GM21367 (cell line): ENCODE data around the gene AADAC.
"Not testable (repeated sequence)": the region's sequence is repeated elsewhere in the genome, so short reads cannot be mapped to it uniquely, and the experiment has no call there.

Experiments used
- ATAC-seq: cut with Tn5 transposase; IDR thresholded peaks from one replicate; pipeline ENCODE4 v1.9.1; 2021; ENCODE audit not compliant: unreplicated experiment

AADAC gene

DNA sequence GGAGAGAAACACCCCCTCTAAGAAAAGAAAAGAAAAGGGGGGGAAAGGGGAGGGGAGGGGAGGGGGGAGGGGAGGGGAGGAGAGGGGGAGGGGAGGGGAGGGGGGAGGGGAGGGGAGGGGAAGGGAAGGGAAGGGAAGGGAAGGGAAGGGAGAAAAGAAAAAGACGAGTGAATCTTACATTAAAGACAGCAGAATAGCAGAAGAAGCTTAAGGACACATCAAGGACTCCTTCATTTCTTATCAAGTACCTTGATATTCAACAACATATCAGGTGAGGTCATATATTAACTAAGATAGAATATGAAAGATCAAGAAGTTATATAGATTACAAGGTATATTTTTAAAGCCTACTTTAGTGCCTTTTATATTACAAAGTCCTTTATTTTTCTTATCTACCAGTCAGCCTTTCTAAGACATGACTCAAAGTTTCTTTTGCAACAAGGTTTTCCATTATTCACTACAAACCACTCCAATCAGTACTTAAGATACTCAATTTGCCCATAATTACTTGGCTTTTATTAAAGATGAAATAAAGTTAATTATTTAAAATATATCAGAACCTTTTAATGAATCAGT lies 17.7 kb upstream of the AADAC start:
- no peak for ATAC-seq

DNA sequence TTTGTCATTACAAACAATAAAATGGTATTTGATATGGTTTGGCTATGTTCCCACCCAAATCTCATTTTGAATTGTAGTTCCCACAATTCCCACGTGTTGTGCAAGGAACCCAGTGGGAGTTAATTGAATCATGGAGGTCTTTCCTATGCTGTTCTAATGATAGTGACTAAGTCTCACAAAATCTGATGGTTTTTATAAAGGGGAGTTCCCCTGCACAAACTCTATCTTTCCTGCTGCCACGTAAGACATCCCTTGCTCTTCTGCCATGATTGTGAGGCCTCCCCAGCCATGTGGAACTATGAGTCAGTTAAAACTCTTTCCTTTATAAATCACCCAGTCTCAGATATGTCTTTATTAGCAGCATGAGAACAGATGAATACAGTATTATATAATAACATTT lies 15.4 kb upstream of the AADAC start:
- ATAC-seq: no peak

DNA sequence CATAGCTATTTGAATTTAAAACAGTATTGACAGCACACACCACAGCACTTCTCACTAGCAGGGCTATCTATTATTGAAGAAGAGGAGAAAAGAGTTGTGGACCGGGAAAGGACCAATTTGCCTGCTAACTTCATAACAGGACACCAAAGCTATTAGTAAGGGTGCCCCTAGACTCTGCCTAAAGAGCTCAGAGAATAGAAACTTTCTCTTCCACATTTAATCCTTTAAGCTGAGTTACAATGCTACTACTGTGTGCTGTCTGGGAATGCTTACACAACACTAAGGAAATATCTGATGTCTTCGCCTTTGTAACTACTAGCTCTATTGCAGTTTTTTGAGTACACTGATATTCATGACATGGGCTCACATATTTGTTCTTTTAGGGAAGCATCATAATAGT lies 13.5 kb upstream of the AADAC start:
- ATAC-seq: no peak

DNA sequence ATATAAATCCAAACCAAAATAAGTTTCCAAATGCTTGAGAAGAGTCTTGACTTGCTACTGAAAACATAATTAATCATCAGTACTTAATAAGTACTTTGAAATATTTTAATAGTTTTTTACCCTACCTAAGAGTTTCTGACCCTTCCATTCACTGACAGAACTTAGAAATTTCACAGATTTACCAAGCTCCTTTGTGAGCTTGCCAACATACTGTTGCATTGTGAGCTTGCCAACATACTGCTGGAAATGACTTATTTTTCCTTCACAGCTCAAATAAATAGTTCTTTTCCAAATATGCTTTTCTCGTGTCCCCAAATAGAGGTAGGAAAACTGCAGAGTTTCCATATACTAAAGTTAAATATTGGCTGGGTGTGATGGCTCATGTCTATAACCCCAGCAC lies 9.6 kb upstream of the AADAC start:
- ATAC-seq: no peak

DNA sequence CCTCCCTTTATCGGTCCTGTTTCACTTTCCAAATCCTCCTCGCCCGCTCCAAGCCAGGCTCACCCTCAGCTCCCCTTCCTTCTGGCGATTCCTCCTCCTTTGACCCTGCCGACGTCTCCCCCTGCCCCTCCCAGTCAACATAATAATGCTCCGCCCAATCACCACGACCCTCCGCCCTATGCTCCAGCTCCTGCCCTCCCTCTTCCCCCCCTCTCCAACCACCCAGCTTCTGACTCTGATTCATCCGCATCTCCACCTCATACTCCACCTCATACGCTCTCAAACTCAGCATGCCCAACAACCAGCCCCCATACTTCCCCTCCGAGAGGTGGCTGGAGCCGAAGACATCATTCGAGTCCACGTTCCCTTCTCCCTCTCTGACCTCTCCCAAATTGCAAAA lies 7.1 kb upstream of the AADAC start:
- ATAC-seq: no peak

DNA sequence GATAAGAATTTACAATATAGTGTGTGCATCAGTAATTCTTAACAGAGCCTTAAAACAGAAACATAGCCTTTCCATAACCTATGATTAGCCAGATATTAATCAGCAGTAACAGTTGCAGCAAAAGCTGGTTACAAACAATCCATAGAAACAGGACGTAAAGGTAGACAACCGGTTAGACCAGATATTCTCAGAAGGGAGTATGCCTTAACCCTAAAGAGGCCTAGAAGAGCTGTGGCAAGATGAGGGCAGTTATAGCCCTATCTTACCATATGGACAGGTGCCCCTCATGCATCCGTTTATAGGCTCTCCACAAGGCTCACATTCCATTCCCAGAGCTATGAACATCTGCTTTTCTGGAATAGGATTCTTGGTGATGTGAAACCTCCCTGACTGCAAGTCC lies 5.0 kb upstream of the AADAC start:
- not testable (repeated sequence) for ATAC-seq

DNA sequence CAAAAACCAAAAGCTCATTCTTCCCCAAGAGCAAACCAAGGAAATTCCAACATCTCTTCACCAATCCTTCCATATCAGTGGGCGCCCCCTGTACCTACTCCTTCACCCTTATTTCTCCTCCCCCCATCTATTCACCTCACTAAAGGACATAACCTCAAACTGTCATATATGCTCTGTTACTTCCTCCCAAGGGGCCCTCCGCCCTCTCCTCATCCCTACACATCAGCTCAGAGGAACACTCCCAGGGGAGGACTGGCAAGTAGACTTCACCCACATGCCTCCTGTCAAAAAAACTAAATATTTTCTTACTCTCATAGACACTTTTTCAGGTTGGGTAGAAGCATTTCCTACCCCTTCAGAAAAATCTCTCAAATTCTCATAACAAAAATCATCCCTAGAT lies 2.4 kb upstream of the AADAC start:
- ATAC-seq: no peak

DNA sequence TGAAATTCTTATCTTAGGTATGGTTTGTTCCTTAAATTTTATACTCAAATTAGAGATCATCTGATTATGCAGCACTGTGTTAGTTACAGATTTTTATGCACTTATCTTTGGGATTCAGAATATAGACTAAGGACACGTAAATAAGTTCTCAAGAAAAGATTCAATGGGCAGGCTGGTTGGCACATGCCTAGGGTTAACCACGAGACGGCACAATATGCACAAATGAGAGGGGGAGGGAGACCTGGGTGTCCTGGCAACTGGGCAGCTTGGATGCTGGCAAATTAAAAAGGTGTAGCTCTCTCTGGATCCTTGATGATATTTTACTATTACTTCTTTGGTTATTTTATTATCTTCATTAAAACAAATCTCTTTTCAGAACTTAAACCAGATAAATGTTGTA lies 672 bp downstream of the AADAC start:
- ATAC-seq: no peak

DNA sequence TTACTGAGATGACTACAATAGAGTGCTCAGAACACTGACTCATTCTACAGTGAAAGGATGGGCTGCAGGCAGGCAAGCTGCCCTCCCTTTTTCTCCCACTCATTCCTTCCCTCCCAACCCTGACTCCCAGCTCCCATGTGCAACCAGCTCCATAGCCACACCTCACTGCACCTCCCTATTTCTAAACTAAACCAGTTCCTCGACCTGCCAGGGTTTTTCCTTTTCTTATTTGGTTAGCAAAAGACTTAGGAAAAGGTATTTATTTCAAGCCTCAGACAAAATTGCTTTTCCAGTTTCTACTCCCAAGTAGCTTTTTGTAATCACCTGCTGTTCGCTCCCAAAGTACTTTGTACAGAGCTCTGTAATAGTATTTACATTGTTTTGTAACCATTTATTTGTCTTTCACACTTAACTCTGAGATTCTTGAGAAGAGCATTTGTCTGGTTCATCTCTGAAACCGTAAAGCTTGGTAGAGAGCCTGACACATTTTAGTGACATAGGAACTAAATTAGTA lies 2.2 kb downstream of the AADAC start:
- no peak for ATAC-seq

DNA sequence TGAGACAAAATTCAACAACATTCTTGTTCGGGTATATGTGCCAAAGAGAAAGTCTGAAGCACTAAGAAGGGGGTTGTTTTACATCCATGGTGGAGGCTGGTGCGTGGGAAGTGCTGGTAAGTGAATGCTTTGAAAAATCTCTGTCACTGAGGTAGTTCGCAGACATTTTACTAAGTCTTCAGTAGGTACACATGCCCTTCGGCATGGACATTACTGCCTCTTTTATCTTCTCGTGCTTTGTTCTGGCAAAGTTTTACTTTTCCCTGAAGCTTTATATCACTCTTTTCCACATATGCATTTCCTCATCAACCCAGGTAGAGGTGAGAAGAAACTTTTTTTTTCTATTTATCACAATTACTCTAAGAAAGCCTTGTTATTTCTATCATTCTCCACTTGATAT lies 3.6 kb downstream of the AADAC start:
- no peak for ATAC-seq

DNA sequence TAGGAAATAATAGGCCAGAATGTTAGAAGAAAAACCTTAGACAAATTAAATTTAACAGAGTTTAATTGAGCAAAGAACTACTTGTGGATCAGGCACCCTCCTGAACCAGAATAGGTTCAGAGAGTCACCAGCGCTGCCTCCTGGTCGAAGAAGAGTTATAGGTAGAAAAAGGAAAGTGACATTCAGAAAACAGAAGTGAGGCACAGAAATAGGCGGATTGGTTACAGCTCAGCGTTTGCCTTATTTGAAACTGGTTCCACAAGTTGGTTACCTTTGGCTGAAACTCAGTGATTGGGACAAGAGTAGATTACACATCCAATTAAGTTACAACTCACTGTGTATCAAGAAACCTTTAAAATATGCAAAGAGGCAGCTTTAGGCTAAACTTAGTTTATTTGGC lies 4.4 kb downstream of the AADAC start:
- ATAC-seq: no peak

DNA sequence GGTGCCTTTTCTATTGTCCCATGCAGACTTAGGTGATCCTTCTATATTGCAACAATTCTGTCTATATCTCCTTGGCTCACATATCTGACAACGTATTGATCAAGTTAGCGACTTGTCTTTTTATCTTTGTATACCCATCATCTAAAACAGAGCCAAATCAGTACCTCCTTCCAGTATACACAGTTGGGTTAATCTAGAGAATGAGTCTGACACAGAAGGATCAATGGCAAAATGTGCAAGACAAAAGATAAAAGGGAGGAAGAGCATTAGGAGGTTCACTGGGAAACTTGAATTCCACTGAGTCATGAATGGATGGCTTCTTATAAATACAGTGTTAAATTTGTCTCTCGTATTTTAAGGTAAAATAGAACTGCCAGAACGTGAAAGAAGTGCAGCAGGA lies 6.0 kb downstream of the AADAC start:
- ATAC-seq: no peak

DNA sequence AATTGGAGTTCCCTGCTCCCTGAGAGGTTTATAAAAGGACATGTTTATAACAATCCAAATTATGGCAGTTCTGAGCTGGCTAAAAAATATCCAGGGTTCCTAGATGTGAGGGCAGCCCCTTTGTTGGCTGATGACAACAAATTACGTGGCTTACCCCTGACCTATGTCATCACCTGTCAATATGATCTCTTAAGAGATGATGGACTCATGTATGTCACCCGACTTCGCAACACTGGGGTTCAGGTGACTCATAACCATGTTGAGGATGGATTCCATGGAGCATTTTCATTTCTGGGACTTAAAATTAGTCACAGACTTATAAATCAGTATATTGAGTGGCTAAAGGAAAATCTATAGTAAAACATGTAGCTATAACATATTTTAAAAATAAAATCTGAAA lies 13.9 kb downstream of the AADAC start:
- ATAC-seq: no peak

DNA sequence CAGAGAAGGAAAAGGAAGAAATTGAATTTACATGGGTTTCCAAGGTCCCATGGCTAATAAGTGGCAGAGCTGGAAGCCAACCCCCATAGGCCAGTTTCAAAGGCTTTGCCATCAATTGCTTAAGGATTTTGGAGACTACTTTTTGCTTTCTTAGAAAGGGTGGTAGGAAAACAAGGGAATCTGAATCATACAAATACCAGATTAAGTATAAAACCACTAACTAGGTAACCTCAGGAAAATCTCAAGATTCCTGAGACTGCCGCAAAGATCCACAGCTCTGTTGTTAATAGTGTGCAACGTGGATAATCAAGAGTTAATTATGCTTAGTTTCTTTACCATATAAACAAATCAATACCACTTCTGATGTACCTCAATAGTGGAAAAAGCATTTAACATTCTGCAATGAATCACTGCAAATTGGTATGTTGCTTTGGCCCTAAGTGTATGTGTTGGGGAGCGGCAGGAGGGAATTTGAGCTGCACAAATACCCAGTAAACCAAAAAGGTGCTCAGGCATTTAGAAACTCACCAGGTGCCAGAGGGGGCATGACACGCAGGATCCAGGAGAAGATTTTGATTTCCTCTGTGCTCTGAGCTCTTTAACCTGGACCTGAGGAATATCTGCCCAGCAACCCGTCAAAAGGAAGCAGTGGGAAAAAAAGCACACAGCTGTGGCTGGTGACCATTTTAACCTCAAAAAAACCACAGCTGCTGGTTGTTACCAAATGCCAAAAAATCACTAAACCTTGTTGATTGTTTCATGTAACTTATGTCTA lies 22.0 kb downstream of the AADAC start:
- ATAC-seq: no peak

DNA sequence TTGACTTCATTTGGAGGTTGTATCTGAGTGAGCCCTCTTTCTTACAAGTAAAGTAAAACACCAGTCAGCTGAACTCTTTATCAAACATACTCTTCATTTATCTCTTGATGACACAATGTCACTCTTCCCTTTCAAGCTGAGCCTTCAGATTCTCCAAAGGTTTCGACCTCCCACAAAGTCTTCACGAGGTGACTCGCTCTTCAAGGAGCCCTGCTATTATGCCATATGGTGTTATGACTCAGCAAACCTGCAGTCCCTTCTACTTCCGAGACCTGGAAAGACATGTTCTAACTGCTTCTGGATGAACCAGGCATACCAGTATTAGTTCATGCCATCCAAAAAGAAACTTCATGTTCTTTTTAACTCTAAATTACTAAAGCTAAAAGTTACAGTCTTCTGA lies 23.1 kb downstream of the AADAC start:
- ATAC-seq: no peak

DNA sequence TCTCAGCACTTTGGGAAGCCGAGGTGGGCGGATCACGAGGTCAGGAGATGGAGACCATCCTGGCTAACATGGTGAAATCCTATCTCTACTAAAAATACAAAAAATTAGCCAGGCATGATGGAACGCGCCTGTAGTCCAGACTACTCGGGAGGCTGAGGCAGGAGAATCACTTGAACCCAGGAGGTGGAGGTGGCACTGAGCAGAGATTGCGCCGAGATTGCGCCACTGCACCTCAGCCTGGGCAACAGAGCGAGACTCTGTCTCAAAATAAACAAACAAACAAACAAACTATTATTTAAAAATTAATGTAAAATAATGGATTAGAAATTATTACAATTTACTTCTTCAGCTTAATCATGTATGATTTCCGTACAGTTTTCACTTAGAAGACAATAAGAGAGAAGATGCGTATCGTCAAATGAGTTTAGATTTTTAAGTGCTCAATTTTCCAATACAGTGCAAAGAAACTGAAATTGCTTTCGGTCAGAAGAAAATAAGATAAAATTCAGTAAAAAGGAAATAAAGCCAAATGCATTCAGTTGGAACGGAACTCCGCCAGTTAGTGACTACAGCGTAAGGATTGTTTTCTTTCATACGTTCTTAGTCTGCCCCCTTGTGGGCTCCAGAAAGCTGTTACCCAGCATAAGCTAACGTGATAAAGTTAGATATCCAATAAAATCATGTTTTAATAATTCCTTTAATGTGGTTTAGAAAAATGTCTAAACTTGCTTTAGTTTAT lies 24.8 kb downstream of the AADAC start:
- ATAC-seq: peak; percentile 81

DNA sequence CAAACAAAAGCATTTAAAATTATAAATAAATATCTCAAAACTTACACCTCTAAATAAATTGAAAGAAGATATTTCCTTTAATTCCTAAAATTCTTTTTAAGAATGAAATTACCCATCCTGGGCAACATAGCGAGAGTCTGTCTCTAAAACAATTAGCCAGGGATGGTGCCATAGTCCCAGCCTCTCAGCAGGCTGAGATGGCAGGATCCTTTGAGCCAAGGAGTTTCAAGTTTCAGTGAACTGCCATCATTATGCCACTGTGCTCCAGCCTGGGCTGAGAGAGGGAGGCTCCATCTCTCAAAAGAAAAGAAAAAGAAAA lies 25.4 kb downstream of the AADAC start:
- no peak for ATAC-seq

DNA sequence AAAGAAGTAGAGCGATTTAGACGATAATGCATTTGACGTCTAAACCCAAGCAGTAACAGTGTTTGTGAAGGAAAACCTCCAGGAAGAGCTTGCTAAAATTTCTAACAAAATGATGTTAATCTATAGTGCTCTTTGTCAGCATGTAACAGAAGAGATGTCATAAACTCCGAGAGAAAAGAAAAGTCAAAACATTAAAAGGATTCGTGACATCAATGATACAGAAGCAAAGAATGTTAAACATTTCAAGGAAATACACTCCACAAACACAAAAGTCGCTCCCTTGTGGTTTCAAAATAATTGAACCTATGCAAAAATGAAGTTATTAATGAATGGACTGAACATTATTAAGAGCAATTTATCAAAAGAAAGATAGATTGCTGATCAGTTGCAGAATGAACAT lies 27.9 kb downstream of the AADAC start:
- no peak for ATAC-seq

DNA sequence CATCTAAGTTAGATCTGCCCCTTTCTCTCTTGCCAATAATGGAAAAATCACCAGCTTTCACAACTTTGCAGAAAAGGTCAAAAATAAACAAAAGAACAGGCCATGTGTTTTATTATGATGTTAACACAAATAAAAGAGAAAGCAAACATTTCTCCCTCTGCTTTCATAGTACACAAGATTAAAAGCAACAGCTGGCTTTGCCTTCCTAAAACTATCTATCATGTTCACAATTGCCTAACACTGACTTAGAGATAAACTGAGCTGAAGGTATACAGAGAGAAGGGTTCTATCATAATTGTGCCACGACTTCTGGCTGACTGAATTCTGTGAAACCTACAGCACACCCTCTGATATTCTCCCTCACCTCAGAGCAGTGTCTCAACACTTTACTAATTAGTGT lies 29.4 kb downstream of the AADAC start:
- ATAC-seq: no peak

DNA sequence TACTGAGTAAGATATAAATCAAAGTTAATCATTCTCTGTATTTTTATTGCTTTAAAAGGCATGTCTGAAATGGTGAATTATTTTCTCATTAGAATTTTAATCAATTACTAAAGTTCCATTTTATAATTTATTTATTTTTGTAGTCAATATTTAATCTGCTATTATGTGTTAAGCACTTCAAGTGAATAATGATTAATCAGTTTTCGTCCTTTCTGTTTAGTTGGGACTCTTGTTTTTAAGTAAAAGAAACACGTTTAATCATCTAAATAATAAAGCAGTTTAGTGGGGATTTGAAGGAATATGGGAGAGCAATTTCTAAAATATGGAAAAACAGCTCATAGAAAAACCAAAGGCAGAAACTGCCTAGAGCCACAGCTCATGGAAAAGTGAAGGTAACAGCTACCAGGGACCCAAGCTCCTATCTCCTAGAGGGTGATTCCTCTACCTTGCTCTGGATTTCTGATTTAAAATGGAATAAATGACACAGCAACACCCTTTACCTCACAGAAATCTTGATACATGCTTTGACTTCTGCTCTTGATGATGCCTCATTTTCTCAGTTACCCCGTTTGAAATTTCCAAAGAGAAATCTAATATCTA lies 31.5 kb downstream of the AADAC start:
- ATAC-seq: no peak

DNA sequence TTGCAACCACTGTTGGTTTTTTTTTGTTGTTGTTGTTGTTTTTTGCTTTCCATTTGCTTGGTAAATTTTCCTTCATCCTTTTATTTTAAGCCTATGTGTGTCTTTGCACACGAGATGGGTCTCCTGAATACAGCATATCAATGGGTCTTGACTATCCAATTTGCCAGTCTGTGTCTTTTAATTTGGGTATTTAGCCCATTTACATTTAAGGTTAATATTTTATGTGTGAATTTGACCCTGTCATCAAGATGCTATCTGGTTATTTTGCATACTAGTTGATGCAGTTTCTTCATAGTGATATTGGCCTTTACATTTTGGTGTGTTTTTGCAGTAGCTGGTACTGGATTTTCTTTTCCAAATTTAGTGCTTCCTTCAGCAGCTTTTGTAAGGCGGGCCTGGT lies 36.1 kb downstream of the AADAC start:
- ATAC-seq: not testable (repeated sequence)
